HG03280 (cell line): ENCODE data around the gene CTSW.

ENCODE experiments used
- ATAC-seq: cut with Tn5 transposase; IDR thresholded peaks from one replicate; pipeline ENCODE4 v1.9.1; 2021; ENCODE audit warnings: mild to moderate bottlenecking, moderate library complexity; ENCODE audit not compliant: unreplicated experiment

Gene CTSW

GRCh38 chr11:65925397-65925796, 45.8 kb downstream of the CTSW start:
- ATAC-seq: no peak

GRCh38 chr11:65927904-65928397, 48.3 kb downstream of the CTSW start:
- peak; percentile 78 for ATAC-seq

GRCh38 chr11:65928667-65929066, 49.0 kb downstream of the CTSW start:
- no peak for ATAC-seq

- no peak for ATAC-seq
Measured at GRCh38 chr11:65931773-65932557, 52.3 kb downstream of the CTSW start.

- no peak for ATAC-seq
Measured at GRCh38 chr11:65932558-65932919, 52.9 kb downstream of the CTSW start.
